HG03135 (cell line): ENCODE data around the gene ATP8A1.
"Not testable (repeated sequence)": the region's sequence is repeated elsewhere in the genome, so short reads cannot be mapped to it uniquely, and the experiment has no call there.

Source experiments
- ATAC-seq: cut with Tn5 transposase; IDR thresholded peaks from one replicate; pipeline ENCODE4 v1.9.1; 2021; ENCODE audit warnings: mild to moderate bottlenecking, moderate library complexity; ENCODE audit not compliant: unreplicated experiment

ATP8A1 gene

DNA sequence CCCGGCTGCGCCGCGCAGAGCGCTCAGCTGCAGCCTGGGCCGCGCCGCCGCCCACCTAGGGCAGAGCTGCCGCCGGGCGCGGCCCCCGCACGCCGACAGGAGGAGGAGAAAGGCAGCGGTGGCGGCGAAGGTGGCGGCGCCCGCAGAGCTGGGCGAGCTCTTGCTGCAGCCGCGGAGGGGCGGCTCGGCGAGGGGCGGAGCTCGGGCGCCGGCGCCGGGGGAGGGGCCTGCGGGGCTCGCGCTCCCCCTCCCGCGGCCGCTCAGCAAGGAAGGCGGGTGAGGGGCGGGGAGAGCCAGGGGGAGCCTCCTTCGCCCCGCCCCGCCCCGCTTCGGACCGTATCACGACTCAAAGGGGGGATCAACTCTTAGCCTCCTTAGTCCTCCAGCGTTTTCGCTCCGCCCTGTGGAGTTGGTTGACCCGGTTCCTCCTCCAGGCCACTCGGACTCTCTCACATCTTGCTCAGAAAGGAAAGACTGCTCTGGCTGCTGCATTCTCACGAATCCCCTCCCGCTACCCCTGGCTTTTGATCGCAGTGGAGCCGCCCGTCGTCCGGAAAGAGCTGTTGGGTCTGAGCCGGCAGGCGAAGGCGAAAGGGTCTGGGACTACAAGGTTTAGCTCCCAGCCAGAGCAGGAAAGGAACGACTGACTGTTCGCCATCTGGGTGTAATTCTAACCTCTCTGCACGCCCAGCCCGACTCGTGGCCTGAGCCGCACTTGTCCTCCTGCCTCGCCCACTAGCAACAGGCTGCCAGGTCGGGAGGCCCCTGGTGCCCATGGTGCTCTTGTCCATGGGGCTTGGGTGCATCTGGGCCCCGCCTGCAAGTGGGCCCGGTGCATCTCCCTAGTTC, at the start of gene ATP8A1:
Gene ATP8A1, minus strand, starts transcription at position 162 of the 849 bp plus-strand sequence. CDS start 232 bp downstream, outside the sequence.
- ATAC-seq = peak; percentile 78

DNA sequence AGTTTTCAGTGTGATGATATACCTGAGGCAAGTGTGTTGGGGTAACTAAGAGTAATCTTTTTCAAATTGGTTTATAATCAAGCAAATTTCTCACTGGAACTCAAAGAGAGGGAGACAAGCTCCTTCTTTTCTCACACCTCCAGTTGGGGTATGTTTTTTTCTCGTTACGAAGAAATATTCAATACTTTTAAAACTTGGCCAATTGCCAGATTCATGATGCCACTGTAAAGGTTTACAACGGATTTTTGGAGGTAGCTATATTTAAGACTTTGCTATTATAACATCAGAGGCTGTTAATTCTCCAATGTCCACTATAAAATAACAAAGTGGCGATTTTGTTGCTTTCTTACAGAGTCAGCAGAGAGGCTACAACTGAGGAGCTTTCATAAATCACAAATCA, 49.2 kb upstream of the ATP8A1 start:
- ATAC-seq = no peak

DNA sequence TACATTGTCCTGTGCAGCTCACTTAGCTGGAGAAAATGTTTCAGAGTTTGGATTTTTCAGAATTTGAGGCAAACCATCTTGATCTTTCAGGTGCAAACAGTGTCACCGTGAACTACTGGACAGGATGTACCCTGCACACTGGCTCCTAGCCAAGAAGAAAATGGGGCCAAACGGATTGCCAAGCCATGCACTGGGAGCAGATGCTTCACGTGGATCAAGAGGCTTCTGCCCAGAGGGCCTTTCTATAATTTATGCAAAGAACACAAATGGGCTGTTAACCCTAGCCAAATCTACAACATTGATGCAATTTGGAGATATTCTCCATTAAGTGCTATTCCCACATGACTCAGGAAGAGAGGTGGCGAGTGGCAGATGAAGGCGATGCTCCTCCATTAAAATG, 46.9 kb upstream of the ATP8A1 start:
- no peak for ATAC-seq

DNA sequence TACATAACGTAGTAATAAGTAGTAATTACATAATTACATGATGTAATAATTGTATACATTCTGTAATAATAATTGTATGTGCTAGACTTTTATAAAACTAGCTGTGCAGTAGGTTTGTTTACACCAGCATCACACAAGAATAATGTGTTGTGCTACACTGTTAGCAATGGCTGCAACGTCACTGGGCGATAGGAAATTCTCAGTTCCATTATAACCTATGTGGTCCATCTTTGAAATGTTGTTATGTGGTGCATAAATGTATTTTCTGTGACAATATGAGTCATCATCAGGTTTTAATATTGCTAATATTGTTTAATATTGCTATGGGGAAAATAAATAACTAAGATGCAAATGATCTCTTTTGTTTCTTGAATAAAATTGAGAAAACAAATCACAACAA, 46.0 kb upstream of the ATP8A1 start:
- no peak for ATAC-seq

DNA sequence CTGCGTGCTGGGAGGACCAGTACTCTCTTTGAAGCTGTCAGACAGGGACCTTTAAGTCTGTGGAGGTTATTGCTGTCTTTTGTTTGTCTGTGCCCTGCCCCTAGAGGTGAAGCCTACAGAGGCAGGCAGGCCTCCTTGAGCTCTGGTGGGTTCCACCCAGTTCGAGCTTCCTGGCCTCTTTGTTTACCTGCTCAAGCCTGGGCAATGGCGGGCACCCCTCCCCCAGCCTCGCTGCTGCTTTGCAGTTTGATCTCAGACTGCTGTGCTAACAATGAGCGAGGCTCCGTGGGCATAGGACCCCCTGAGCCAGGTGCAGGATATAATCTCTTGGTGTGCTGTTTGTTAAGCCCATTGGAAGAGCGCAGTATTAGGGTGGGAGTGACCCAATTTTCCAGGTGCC, 44.9 kb upstream of the ATP8A1 start:
- not testable (repeated sequence) for ATAC-seq

DNA sequence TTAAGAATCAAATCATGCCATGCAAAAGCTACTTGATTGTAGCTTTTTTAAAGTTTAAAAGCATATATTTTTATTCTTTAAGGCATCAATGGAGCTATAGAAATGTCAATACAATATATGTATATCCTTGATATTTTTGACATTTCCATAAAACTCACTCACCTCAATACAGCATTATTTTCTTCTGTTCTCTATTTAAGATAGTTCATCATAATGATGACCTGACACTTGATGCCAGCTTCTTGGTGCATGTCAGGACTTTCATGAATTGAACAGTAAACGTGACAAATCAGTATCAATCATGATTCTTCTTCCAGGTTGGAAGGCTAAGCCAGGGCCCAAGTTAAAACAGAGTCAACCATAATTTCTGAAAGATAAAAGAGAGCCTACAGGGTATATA, 33.6 kb upstream of the ATP8A1 start:
- no peak for ATAC-seq

DNA sequence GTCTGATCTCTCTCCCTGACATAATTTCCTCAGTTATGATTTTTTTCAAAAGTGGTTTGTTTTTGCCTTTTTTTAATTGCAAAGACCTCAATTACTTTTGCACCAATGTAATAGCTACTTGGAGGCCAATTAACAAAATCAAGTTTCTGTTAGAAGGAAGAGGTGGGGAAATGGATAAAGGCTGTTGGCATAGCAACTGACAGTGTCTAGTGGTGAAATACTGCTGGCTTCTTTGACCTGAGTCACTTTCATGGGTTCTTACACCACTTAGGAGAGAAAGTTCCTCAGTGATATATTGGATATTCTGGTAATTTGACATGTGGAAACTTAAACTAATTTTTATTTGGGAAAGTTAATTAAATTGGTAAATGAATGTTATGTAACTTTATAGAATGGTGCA, 26.5 kb upstream of the ATP8A1 start:
- no peak for ATAC-seq

DNA sequence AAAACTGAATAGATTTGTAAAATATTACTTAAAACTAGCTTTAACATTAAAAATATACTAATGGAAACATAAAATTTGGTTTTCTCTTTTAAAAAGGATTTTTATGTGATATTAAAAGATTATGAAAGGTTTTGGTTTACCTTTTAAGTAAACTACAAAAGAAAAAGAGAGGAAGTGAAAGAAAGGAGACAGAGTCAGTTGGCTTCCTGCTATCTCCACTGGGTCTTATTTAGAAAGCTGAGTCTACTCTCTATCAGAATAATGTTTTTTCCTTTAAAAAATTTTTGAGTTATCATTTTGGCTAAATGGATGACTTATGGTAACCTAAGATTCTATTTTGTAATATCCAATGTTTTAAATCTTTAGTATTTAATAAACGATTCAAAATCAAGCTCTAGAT, 21.6 kb upstream of the ATP8A1 start:
- no peak for ATAC-seq

DNA sequence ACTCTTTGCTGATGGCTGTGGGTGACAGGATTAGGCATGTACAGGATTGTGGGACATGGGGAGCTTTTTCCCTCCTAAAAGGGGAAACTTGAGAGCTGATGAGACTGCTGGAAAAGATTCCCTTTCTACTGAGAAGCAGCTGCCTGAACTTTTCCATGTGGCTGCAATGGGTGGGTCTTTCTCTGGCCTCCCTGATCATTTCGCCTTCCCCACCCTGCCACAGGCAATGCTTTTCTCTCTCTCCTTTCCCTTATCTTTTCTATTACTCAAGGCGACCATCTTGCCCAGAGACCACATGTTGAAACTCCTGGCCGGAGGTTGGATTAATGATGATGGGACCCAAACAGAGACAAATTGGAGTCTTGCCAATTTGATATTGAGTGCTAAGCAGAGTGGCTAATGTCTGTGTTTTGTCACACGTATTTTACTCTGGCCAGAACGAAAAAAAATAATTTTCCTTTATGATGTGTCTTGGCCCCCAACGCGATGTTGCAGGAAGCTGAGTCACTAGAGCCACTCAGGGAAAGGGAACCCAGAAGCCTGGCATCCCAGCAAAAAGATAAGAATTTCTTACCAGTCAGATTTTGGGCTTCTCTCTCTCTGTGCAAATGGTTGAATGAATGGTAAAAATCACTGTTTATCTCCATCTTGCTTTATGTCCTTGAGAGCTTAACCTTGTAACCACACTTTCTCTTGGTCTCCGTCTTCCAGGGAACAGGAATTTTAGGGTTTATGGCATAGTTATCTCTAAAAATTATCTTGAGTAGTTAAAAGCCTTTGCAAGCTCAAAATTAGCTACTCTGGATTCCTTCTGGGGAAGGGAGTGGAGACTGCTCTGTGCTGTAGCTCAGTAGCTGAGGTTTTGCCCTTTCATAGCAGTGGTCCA, 19.4 kb upstream of the ATP8A1 start:
- no peak for ATAC-seq

DNA sequence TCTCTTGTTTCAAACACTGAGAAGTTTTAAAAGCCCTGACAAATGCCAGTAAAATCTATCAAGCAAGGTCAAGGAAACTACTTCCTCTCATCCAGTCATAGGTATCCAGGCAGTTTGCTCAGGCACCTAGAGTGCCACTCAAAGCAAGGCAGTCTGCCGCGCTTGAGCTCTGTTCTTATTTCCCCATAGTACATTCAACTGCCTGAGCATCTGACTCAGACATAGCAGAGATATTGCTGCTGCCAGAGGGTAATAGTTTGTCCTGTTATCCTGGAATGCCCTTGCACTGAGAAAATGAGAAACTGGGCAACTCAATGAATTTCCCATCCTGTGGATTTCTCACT, 16.1 kb upstream of the ATP8A1 start:
- ATAC-seq = no peak

DNA sequence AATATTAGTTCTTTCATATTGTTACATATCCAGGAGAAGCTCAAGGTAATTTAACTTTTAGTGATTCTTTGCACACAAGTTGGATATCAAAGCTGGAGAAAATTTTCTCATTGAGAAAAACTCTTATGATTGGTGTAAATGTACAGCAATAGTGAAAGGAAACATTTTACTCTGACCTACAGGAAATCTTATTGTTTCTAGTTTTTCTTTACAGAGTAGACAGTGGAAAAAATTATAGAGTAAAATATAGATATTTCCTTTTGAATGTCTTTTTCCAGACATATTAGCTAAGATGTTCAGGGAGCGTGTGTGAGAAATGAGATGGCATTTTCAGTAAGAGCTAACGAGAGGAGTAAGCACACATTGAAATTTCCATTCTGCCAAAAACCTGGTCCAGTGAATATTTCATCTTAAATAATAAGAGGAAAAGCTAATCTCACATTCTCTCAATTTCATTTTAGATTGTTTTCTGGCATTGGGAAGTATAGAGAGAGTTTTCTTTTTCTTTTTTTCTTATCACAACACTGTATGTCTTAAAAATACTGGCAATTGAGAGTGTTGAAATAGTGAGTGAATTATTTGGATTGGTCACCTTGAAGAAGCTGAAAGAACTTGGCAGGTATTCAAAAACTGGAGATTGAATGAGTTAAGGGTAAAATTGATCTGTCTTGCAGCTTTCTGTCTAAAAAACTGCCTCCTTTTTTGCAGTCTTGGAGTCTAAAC, 15.6 kb upstream of the ATP8A1 start:
- ATAC-seq = no peak

DNA sequence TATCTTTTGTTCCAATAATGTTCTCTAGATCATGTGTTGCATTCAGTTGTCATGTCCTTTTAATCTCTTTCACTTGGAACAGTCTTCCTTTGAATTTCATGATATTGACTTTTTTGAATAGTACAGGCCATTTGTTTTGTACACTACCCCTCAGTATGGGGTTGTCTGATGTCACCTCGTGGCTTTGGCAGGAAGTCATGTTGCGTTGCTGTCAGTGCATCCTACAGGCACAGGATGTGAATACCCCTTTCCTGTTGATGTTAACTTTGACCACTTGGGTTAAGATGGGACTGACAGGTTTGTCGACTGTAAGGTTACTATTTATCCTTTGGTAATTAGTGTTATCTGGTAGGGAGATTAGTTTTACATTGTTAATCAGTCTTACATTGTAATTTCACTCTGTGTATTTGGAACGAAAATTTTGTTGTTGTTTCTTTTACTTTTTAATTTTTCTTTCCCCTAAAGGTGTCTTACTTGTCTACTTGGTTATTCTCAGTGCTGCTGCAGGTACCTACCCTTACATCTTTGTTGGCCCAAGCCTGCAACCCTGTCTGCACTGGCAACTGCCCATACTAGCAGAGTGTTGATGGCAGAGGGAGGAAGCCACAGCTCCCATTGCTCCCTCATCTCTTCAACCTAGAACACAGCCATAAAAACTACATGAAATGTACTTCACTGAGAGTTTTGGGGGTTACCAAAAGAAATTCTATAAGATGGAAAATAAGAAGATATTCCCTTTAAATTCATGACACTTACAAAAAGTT, 14.7 kb upstream of the ATP8A1 start:
- peak; percentile 94 for ATAC-seq

DNA sequence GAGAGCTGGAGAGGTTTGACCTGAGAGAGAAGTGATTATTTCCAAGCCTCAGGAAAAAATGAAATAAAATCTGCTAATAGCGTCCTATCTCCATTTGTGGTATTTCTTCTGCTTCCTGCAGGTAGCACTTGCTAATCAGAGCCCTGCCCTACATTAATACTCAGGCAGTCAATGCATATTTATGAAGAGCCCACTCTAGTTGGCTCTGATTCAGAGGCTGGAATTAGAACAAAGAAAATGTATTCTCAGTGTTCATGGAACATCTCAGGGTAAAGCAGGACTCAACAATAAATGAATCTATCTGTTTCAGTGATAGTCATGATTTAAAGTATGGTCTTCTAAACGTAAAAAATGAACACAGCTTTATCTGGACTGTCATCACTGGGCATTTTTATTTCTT, 1.4 kb upstream of the ATP8A1 start:
- ATAC-seq = no peak

DNA sequence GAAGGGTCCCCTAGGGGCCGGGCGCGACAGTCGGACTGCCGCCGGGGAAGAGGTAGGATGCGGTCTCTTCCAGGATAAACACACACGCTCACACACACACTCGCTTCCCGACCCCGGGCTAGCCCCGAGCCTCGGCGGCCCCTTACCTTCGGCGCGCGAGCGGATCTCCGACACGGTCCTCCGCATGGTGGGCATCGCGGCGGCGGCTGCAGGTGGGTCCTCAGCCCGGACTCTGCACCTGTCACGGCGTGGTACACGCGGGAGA, 294 bp downstream of the ATP8A1 start:
- no peak for ATAC-seq

DNA sequence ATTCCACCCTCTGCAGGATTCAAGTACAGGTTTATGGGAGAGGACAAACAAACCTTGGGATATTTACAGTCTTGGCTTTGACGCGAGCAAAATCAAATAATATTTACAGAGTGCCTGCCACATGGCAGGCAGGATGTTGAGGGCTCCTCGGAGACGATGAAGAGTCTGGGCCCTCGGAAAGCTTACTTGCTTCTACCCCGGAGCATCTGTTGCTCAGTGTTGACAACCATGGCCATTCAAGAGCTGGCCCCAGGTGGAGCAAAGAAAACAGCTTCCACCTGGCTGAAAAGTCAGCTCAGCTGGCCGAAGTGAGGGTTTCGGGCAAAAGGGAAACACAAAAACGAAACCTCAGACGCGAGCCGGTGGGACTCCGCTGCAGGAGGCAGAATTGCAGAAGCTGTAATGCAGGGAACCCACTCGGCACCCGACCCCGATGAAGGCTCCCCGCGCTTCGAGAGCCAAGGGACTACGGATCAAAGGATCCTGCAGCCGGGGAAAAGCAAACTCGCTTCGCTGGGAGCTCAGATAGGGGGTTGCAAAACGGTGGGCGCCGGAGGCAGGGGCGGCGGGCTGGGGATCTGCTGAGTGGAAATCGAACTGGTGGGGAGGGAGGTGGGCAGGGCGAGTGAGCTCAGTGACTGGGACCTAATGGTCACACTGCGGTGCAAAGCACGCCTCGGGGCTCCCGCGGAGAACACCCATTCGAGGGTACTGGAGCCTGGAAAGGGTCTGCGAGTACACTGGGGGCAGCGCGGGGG, 805 bp downstream of the ATP8A1 start:
- ATAC-seq = peak; percentile 22

DNA sequence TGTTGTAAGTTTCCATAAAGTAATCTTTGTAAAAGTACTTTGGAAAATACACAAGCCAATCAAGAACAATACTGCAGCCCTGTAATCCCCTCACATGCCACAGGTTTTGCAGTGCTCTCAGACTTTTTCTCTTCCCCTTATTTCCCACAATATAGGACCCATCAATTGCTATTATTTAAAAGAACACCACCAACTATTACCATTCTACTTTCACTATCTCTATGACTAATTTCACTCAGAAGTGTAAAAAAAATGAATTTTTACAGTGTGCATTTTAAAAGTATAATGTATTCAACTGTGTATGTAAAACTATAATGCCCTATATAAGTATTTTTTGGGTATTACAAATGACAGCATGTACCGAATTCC, 1.7 kb downstream of the ATP8A1 start:
- no peak for ATAC-seq

DNA sequence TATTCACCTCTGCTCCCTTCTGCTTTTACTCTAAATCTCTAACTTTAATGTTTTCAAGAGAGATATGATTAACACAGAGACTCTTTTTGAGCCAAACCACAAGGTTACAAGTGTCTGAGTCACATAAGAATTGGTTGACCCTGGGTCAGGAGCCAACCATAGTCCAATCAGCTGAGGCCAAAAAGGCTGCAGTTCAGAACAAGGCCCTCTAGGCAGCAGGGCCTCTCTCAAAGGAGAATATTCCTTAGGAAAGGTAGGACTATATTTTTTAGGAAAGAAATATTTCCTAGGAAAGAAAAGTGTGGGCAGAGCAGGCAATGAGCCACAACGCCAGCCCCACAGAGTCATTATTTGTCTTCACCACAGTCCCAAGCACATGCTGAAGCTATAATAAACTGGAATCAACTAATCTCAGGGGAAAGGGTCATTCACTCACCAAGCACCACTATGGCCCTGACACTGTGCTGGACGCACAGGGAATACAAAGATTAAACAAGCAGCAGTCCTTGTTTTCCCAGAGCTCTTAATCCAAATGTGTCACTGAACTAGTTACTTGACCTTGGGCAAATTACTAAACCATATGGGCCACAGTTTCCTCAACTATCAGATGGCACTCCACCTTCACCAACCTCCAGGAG, 2.2 kb downstream of the ATP8A1 start:
- ATAC-seq = peak; percentile 17

DNA sequence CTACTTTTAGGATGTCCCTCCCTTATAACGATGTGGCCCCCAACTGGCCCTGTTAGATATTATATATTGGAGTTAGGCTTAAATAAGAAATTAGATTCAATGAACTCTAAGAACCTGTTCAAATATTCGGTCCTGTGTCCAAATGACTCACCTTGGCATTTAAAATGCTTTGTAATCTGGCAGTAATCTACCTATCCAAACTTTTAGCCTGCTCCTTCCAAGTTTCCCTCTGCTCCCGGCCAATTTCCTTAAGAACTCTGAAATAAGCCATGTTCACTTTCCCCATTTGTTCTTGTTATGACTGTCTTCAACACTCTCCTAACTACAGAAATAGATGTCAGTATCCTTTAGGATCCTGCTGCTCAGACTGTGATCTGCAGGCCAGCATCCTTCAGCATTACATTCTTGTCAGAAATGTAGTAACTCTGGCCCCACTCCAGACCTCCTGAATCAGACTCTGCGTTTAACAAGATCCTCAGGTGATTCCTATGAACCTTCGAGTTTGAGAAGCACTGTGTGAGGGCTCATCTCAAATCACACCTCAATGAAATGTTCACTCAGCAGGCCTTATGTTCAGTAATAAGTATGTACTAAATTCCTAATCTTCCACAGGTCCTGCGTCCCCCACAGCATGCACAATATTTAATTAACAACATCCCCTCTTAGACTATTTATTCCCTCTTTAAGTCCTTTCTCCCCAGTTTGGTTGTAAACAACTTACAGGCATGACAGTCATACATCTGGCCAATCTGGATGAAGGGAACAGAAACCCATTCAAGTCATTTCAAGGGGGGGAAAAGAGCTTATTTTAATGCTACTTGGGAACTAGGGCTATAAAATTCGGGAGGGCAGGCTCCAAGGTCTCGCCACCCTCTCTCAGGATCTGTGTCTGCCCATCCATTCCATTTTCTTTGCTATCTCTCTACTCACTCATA, 3.0 kb downstream of the ATP8A1 start:
- no peak for ATAC-seq
